GM19238 (cell line): ENCODE data around the gene LMOD3.

Experiments used
- DNase-seq: peaks from one replicate; pipeline ENCODE4 v3.0.0; 2011; ENCODE audit warnings: low spot score; ENCODE audit not compliant: insufficient read length

The LMOD3 gene

GRCh38 chr3:69063636-69064035 is 58.8 kb downstream of the LMOD3 start:
- DNase-seq: no peak

GRCh38 chr3:69059688-69060087 is 62.7 kb downstream of the LMOD3 start:
- no peak for DNase-seq

GRCh38 chr3:69058947-69059224 is 63.5 kb downstream of the LMOD3 start:
- no peak for DNase-seq

- no peak for DNase-seq
Measured at GRCh38 chr3:69058180-69058946, 64.0 kb downstream of the LMOD3 start.
